Kasumi-1 (cell line): ENCODE measurements around the gene DBH.

Source experiments
- DNase-seq, 2 experiments: peaks; one replicate each; lab custom pipeline; 2025; lab: John Stamatoyannopoulos, UW

The DBH gene

GRCh38 chr9:133635533-133636531 lies at the start of gene DBH:
TSS of gene DBH (plus strand) at chr9:133636363. CDS start at chr9:133636372, 9 bp downstream.
- DNase-seq = no peak

- no peak for DNase-seq
Measured at GRCh38 chr9:133587051-133587450, 49.1 kb upstream of the DBH start.

DNA sequence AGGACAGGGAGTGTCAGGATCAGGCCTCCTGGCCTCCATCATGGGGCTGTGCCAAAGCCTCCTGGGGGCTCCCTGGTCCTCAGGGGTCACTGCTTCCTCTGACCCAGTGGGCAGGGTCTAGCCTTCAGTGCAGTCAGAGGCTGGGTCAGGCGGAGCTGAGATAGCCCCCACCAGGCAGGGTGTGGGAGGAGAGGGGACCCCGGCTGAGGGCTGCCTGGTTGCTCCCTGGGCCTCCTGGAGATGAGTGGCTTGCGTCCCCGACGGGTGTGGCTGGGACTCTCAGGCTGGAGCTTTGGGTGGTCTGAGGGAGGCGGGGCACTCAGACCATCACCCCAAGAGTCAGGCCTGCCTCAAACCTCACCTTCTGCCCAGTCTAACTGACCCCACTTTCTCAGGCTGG lies 48.7 kb upstream of the DBH start:
- no peak for DNase-seq

GRCh38 chr9:133589454-133590227 lies 46.5 kb upstream of the DBH start:
- no peak for DNase-seq

GRCh38 chr9:133590231-133590855 lies 45.8 kb upstream of the DBH start:
- no peak for DNase-seq

- no peak for DNase-seq
Measured at GRCh38 chr9:133591116-133591910, 44.9 kb upstream of the DBH start.

GRCh38 chr9:133591985-133592384 lies 44.2 kb upstream of the DBH start:
- no peak for DNase-seq

GRCh38 chr9:133592731-133593409 lies 43.3 kb upstream of the DBH start:
- DNase-seq = no peak

- no peak for DNase-seq
Measured at GRCh38 chr9:133593587-133594253, 42.4 kb upstream of the DBH start.

- DNase-seq = no peak
Measured at GRCh38 chr9:133594310-133594709, 41.9 kb upstream of the DBH start.

DNA sequence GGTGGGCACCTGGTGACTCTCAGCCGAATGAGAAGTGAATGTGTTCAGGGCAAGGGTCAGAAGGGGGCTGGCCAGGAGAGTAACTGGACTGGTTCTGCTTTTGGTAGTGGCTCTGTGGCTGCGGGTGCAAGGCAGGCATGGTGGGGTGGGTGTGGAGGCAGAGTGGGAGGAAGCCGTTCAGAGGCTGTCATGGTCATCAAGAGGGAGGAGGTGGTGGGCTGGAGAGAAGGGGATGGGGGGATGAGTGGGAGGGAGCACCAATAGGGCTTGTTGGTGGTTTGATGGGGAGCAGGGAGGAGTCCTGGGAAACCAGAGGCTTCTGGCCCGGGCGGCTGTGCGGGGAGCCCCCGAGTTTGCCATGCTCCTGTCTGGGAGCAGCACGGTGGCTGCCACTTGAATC lies 40.3 kb upstream of the DBH start:
- no peak for DNase-seq

- DNase-seq = peak in 1 of 2 experiments; percentile 32
Measured at GRCh38 chr9:133597316-133597957, 38.7 kb upstream of the DBH start.

GRCh38 chr9:133598978-133599377 lies 37.2 kb upstream of the DBH start:
- DNase-seq = no peak

- no peak for DNase-seq
Measured at GRCh38 chr9:133599470-133600173, 36.5 kb upstream of the DBH start.

GRCh38 chr9:133600739-133601138 lies 35.4 kb upstream of the DBH start:
- no peak for DNase-seq

- no peak for DNase-seq
Measured at GRCh38 chr9:133601746-133602145, 34.4 kb upstream of the DBH start.

DNA sequence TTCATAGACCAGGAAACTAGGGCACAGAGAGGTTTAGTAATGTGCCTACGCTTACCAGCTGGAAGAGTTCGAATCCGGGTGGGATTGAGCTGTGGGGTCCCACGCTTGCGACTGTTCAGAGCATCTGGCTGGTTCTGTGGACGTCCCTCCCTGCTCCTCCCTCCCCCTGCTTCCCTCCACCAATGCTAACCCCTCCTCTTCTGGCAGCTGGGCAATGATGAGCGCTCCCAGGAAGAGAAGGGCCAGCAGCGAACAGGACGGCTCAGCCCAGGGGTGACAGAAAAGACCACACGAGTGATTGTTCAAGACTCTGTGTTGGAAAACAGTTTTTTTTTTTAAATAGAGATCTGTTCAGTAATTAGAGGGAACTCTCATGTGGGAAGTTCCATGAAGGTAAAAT lies 33.9 kb upstream of the DBH start:
- DNase-seq = no peak

DNA sequence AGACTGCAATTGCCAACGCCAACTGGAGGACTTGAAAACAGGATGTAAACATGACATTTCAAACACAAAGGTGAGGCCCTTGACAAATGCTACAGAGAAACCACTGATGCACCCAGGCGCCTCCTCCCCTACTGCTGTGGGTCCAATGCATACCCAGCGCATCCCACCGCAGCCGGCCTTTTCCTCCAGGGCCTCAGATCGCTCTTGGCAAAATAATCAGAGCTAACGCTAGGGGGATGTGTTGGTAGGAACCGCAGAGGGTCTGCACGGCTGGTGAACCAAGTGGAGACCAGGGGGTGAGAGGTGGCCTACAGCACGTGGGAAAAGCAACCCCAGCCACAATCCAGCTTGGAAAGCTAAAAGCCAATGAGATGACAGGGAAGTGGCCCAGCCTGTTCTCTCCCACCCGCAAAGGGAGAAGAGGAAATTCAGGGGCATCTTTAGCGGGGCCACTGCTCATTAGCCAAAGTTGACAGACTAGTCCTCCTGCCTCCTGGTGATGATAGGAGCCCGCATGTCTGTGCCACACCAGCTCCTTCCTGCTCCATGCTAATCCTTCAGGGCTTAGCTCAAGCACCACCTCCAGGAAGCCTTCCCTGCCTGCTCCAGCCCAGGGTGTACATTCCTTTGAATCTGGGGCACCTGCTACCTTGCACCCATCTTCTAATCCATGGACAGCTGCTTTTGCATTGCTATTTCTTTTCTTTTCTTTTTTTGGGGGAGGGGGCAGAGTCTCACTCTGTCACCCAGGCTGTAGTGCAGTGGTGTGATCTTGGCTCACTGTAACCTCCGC lies 32.8 kb upstream of the DBH start:
- no peak for DNase-seq
